ENCODE data around the gene ZNF48. TPM values are rescaled to one million over a fixed set of nuclear protein-coding genes. Genes with fewer than 3 reads are reported as not detected.

ZNF48 gene
- polyA plus RNA-seq, 1 experiment = 4.6 TPM

GRCh38 chr16:30407102-30407803 is 12.0 kb downstream of the ZNF48 start, which contains the start of gene ZNF771:
TSS of gene ZNF771 (plus strand) at chr16:30407606. CDS start at chr16:30408054, 448 bp downstream.
- POLR2A ChIA-PET = interaction anchor here (0.9 kb wide), 1 partner anchor 10 kb away, joined by 3 read pairs; no protein-coding TSS in a partner anchor
- H3K4me3 ChIP-seq (ENCODE audit: low read depth, low read length) = peak within 1 kb of the TSS; percentile 57
- CTCF ChIA-PET = interaction anchor here (1.0 to 2.4 kb wide), 9 partner anchors 9 to 364 kb away, joined by 3 to 6 read pairs (median 4); partner anchors contain the start of genes DCTPP1 and ZNF48
- H3K27me3 ChIP-seq (ENCODE audit: control insufficient read depth, insufficient read depth, low read length) = no peaks in the 10 kb centered on the region
- TF ChIP-seq CTCF (IDR thresholded peaks at IDR 0.05; ENCODE audit: insufficient read depth, low read depth, low read length) = no peak
- H3K36me3 ChIP-seq (ENCODE audit: control insufficient read depth, insufficient read depth, low read length) = peaks cover 4% of the 10 kb centered on the region
- DNase-seq (ENCODE audit: low read depth) = peak; percentile 18

- ChIA-PET POLR2A (interaction anchor here (0.6 to 0.9 kb wide), 3 partner anchors 10 to 760 kb away, joined by 3 to 8 read pairs (median 8); partner anchors contain the start of gene PRR14), CTCF (interaction anchor here (0.7 to 2.4 kb wide), 12 partner anchors 10 to 376 kb away, joined by 3 to 11 read pairs (median 4); partner anchors contain the start of genes DCTPP1, GDPD3, TBX6 and ZNF48)
- H3K4me3 ChIP-seq (ENCODE audit: low read depth, low read length) = peak overlapping the region; percentile 57
- peaks cover 4% of the 10 kb centered on the region for H3K36me3 ChIP-seq (ENCODE audit: control insufficient read depth, insufficient read depth, low read length)
- no peak for TF ChIP-seq CTCF (IDR thresholded peaks at IDR 0.05; ENCODE audit: insufficient read depth, low read depth, low read length)
- no peak for DNase-seq (ENCODE audit: low read depth)
- H3K27me3 ChIP-seq (ENCODE audit: control insufficient read depth, insufficient read depth, low read length) = no peaks in the 10 kb centered on the region
Measured at GRCh38 chr16:30407804-30408534, 12.7 kb downstream of the ZNF48 start.

GRCh38 chr16:30409125-30410060 is 14.2 kb downstream of the ZNF48 start:
- CTCF ChIA-PET = interaction anchor here (0.6 to 2.4 kb wide), 21 partner anchors 8 to 318 kb away, joined by 3 to 11 read pairs (median 4); partner anchors contain the start of genes DCTPP1, GDPD3, SEPTIN1 and TBX6
- TF ChIP-seq CTCF (IDR thresholded peaks at IDR 0.05; ENCODE audit: insufficient read depth, low read depth, low read length) = peak; percentile 98
- no peak overlapping the region for H3K4me3 ChIP-seq (ENCODE audit: low read depth, low read length)

GRCh38 chr16:30413112-30413806 is 18.0 kb downstream of the ZNF48 start:
- no peak for TF ChIP-seq CTCF (IDR thresholded peaks at IDR 0.05; ENCODE audit: insufficient read depth, low read depth, low read length)
- ChIA-PET CTCF (no interaction called here), POLR2A (no interaction called here)
- Histone ChIP-seq H3K4me3 (ENCODE audit: low read depth, low read length) (no peak overlapping the region), H3K36me3 (ENCODE audit: control insufficient read depth, insufficient read depth, low read length) (peaks cover 7% of the 10 kb centered on the region), H3K27me3 (ENCODE audit: control insufficient read depth, insufficient read depth, low read length) (no peaks in the 10 kb centered on the region)
- DNase-seq (ENCODE audit: low read depth) = no peak

More at GRCh38 chr16:30409125-30410060, 14.2 kb downstream of the ZNF48 start:
- H3K27me3 ChIP-seq (ENCODE audit: control insufficient read depth, insufficient read depth, low read length) = no peaks in the 10 kb centered on the region
- POLR2A ChIA-PET = no interaction called here
- peak; percentile 17 for DNase-seq (ENCODE audit: low read depth)
- H3K36me3 ChIP-seq (ENCODE audit: control insufficient read depth, insufficient read depth, low read length) = peaks cover 7% of the 10 kb centered on the region
